ENCODE measurements around the gene NDP.

Gene NDP

DNA sequence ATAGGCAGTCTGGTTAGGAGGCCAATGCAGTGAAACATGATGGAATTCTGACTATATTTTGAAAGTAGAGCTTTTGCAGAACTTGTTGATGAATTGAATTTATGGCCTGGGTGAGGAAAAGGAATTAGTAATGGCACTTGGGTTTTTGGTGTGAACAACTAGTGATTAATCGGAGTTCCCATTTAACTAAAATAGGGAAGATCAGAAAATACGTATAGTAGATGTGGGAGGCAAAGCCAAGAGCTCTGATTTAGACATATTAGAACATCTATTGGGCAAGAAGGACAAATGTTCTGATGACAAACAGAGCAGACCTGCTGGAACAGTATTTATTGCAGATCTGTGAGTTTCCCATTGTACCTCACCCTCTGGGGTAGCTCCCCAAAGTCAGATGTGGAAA lies 12.3 kb upstream of the NDP start:
- Histone ChIP-seq H3K4me2 (ENCODE audit: insufficient read depth, low read length) (no peak overlapping the region), H3K9ac (ENCODE audit: low read depth, low read length) (no peak overlapping the region), H3K36me3 (ENCODE audit: insufficient read depth, low read length) (no peaks in the 10 kb centered on the region), H4K20me1 (ENCODE audit: insufficient read depth, low read length) (no peaks in the 10 kb centered on the region), H3K79me2 (ENCODE audit: insufficient read depth, low read length) (no peaks in the 10 kb centered on the region), H3K27ac (ENCODE audit: low read length) (no peak overlapping the region), H3K4me1 (ENCODE audit: insufficient read depth, low read length) (no peaks in the 10 kb centered on the region), H3K27me3 (ENCODE audit: insufficient read depth, low read length, poor library complexity) (no peaks in the 10 kb centered on the region), H3K9me3 (ENCODE audit: insufficient read depth, low read length, severe bottlenecking) (no peaks in the 10 kb centered on the region), H3K4me3 (ENCODE audit: low read depth in 1 of 2, low read length in 2 of 2) (no peak overlapping the region), H2AFZ (ENCODE audit: low read depth, low read length) (no peak overlapping the region)
- no peak for TF ChIP-seq EZH2 (IDR thresholded peaks at IDR 0.05; ENCODE audit: borderline replicate concordance, low read depth, low read length, severe bottlenecking)
- no peak for DNase-seq
- ATAC-seq (ENCODE audit: insufficient read depth, low read depth) = no peak

DNA sequence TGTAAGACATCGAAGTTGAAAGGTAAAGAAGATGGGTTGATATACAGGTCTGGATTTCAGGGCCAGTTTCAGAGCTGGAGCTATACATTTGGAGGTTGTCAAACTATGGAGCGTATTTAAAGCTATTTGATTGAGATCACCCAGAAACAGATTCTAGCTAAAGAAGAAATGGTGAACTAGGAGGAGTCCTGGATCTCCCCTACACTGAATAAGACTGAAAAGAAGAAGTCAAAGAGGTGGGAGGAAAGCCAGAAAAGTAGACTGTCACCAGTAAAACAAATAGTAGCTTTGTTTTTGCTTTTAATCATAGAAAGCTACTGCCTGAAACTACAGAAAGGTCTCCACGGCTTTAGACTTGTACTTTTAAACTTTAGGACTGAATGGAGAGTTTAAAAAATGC lies 5.0 kb upstream of the NDP start:
- TF ChIP-seq, protein P1, sequence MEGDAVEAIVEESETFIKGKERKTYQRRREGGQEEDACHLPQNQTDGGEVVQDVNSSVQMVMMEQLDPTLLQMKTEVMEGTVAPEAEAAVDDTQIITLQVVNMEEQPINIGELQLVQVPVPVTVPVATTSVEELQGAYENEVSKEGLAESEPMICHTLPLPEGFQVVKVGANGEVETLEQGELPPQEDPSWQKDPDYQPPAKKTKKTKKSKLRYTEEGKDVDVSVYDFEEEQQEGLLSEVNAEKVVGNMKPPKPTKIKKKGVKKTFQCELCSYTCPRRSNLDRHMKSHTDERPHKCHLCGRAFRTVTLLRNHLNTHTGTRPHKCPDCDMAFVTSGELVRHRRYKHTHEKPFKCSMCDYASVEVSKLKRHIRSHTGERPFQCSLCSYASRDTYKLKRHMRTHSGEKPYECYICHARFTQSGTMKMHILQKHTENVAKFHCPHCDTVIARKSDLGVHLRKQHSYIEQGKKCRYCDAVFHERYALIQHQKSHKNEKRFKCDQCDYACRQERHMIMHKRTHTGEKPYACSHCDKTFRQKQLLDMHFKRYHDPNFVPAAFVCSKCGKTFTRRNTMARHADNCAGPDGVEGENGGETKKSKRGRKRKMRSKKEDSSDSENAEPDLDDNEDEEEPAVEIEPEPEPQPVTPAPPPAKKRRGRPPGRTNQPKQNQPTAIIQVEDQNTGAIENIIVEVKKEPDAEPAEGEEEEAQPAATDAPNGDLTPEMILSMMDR (IDR thresholded peaks at IDR 0.05; ENCODE audit: borderline replicate concordance, extremely low read depth, low read length, poor library complexity, severe bottlenecking) = no peak
- TF ChIP-seq EZH2 (IDR thresholded peaks at IDR 0.05; ENCODE audit: borderline replicate concordance, low read depth, low read length, severe bottlenecking) = no peak
- Histone ChIP-seq H3K79me2 (ENCODE audit: insufficient read depth, low read length) (no peaks in the 10 kb centered on the region), H3K27ac (ENCODE audit: low read length) (no peak overlapping the region), H2AFZ (ENCODE audit: low read depth, low read length) (no peak overlapping the region), H4K20me1 (ENCODE audit: insufficient read depth, low read length) (no peaks in the 10 kb centered on the region), H3K27me3 (ENCODE audit: insufficient read depth, low read length, poor library complexity) (no peaks in the 10 kb centered on the region), H3K4me3 (ENCODE audit: low read depth in 1 of 2, low read length in 2 of 2) (no peak overlapping the region), H3K4me1 (ENCODE audit: insufficient read depth, low read length) (no peaks in the 10 kb centered on the region), H3K9ac (ENCODE audit: low read depth, low read length) (no peak overlapping the region), H3K4me2 (ENCODE audit: insufficient read depth, low read length) (no peak overlapping the region), H3K9me3 (ENCODE audit: insufficient read depth, low read length, severe bottlenecking) (no peaks in the 10 kb centered on the region), H3K36me3 (ENCODE audit: insufficient read depth, low read length) (no peaks in the 10 kb centered on the region)
- DNase-seq (no peak), ATAC-seq (ENCODE audit: insufficient read depth, low read depth) (no peak)

DNA sequence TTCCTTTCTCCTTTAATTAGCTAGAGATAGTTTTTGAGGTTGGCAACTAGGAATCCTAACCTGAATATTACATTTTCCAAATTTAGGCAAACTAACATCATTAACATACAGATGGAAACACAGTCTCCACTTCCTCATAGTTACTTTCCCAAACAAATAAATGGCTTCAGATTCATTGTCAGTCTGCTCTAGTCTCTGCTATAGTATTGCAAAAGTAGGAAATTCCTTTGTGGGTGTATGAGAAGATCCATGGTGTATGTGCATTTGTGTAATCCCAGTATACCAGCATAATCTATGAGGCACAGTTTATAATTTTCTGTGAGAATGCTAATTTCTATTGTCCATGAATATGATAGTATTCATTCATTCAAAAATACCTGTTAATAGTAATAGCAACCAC lies 3.0 kb upstream of the NDP start:
- ATAC-seq (ENCODE audit: insufficient read depth, low read depth) = no peak
- H3K4me1 ChIP-seq (ENCODE audit: insufficient read depth, low read length) = no peaks in the 10 kb centered on the region

DNA sequence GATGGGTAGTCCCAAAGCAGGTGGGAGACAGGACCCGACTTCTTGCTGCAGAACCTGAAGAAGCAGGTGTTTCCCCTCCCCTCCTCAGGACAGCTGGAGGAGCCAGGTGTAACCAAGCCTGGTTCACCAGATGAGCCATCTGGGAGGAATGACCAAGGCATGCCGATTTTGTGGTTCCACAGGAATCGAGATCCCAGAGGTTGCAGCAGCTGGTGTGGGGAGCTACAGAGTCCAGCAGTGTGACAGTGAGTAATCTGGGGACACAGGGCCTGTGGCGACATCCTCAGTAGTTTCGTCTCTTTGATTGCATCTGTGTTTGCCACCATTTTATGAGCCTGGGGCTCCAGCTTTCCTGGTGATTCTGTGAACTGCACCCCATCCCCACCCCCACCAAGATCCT lies 2.6 kb upstream of the NDP start:
- H3K9me3 ChIP-seq (ENCODE audit: insufficient read depth, low read length, severe bottlenecking) = no peaks in the 10 kb centered on the region

More for the DNA sequence above, 3.0 kb upstream of the NDP start:
- no peaks in the 10 kb centered on the region for H3K79me2 ChIP-seq (ENCODE audit: insufficient read depth, low read length)
- TF ChIP-seq, protein P1 (IDR thresholded peaks at IDR 0.05; ENCODE audit: borderline replicate concordance, extremely low read depth, low read length, poor library complexity, severe bottlenecking) = no peak
- TF ChIP-seq EZH2 (IDR thresholded peaks at IDR 0.05; ENCODE audit: borderline replicate concordance, low read depth, low read length, severe bottlenecking) = no peak
- no peaks in the 10 kb centered on the region for H3K36me3 ChIP-seq (ENCODE audit: insufficient read depth, low read length)
- no peak overlapping the region for H2AFZ ChIP-seq (ENCODE audit: low read depth, low read length)
- DNase-seq = no peak
- H3K4me3 ChIP-seq (ENCODE audit: low read depth in 1 of 2, low read length in 2 of 2) = no peak overlapping the region
- no peak overlapping the region for H3K9ac ChIP-seq (ENCODE audit: low read depth, low read length)
- no peaks in the 10 kb centered on the region for H4K20me1 ChIP-seq (ENCODE audit: insufficient read depth, low read length)
- H3K4me2 ChIP-seq (ENCODE audit: insufficient read depth, low read length) = no peak overlapping the region
- H3K27me3 ChIP-seq (ENCODE audit: insufficient read depth, low read length, poor library complexity) = no peaks in the 10 kb centered on the region
- no peak overlapping the region for H3K27ac ChIP-seq (ENCODE audit: low read length)
- no peaks in the 10 kb centered on the region for H3K9me3 ChIP-seq (ENCODE audit: insufficient read depth, low read length, severe bottlenecking)

More for the DNA sequence above, 2.6 kb upstream of the NDP start:
- Histone ChIP-seq H3K27ac (ENCODE audit: low read length) (no peak overlapping the region), H3K36me3 (ENCODE audit: insufficient read depth, low read length) (no peaks in the 10 kb centered on the region), H3K27me3 (ENCODE audit: insufficient read depth, low read length, poor library complexity) (no peaks in the 10 kb centered on the region), H3K79me2 (ENCODE audit: insufficient read depth, low read length) (no peaks in the 10 kb centered on the region), H3K4me3 (ENCODE audit: low read depth in 1 of 2, low read length in 2 of 2) (no peak overlapping the region), H3K4me1 (ENCODE audit: insufficient read depth, low read length) (no peaks in the 10 kb centered on the region), H4K20me1 (ENCODE audit: insufficient read depth, low read length) (no peaks in the 10 kb centered on the region), H3K4me2 (ENCODE audit: insufficient read depth, low read length) (no peak overlapping the region), H2AFZ (ENCODE audit: low read depth, low read length) (no peak overlapping the region), H3K9ac (ENCODE audit: low read depth, low read length) (no peak overlapping the region)
- TF ChIP-seq EZH2 (IDR thresholded peaks at IDR 0.05; ENCODE audit: borderline replicate concordance, low read depth, low read length, severe bottlenecking) = no peak
- TF ChIP-seq, protein P1 (IDR thresholded peaks at IDR 0.05; ENCODE audit: borderline replicate concordance, extremely low read depth, low read length, poor library complexity, severe bottlenecking) = no peak
- no peak for DNase-seq
- ATAC-seq (ENCODE audit: insufficient read depth, low read depth) = no peak

Data from DND-41 (cell line).